Neural progenitor cell (in vitro differentiated cells): Measurements from ENCODE around the gene DDX60. TPM values are rescaled to one million over a fixed set of nuclear protein-coding genes. Genes with fewer than 3 reads are reported as not detected.
"Not testable (repeated sequence)": the region's sequence is repeated elsewhere in the genome, so short reads cannot be mapped to it uniquely, and the experiment has no call there.

Source experiments
- DNase-seq: peaks from one replicate; pipeline ENCODE4 v3.0.0-alpha.2; 2016; ENCODE audit warnings: low spot score
- H2AFZ ChIP-seq: fragments of 200-600 bp; sonication (generic); replicated peaks from 2 replicates; pipeline ENCODE4 v1.6.1; 2016; ENCODE audit warnings: antibody characterized with exemption
- H3F3A ChIP-seq: fragments of 200-600 bp; sonication (generic); 2 replicates; pipeline ENCODE4 v1.6.1; 2016; ENCODE audit warnings: antibody characterized with exemption, low read depth
- H3K27ac ChIP-seq: fragments of 200-600 bp; sonication (generic); 2 replicates; pipeline ENCODE4 v1.5.1; 2016; ENCODE audit warnings: mild to moderate bottlenecking
- H3K27me3 ChIP-seq: fragments of 200-600 bp; sonication (generic); 2 replicates; pipeline ENCODE4 v1.6.1; 2016; ENCODE audit warnings: mild to moderate bottlenecking, moderate library complexity
- H3K36me3 ChIP-seq: fragments of 200-600 bp; sonication (generic); 2 replicates; pipeline ENCODE4 v1.5.1; 2016
- H3K4me1 ChIP-seq: fragments of 200-600 bp; sonication (generic); 2 replicates; pipeline ENCODE4 v1.6.1; 2016; ENCODE audit warnings: mixed run types
- H3K4me2 ChIP-seq: fragments of 200-600 bp; sonication (generic); 2 replicates; pipeline ENCODE4 v1.6.1; 2016
- H3K4me3 ChIP-seq: fragments of 200-600 bp; sonication (generic); 2 replicates; pipeline ENCODE4 v1.5.1; 2016
- H3K79me2 ChIP-seq: fragments of 200-600 bp; sonication (generic); 2 replicates; pipeline ENCODE4 v1.6.1; 2016; ENCODE audit warnings: low read depth
- H3K9ac ChIP-seq: fragments of 200-600 bp; sonication (generic); 2 replicates; pipeline ENCODE4 v1.6.1; 2016
- H3K9me3 ChIP-seq: fragments of 200-600 bp; sonication (generic); 2 replicates; pipeline ENCODE4 v1.5.1; 2016; ENCODE audit warnings: low read depth
- H4K20me1 ChIP-seq: fragments of 200-600 bp; sonication (generic); 2 replicates; pipeline ENCODE4 v1.6.1; 2016; ENCODE audit warnings: low read depth
- H3K27ac Mint-ChIP-seq: 3 replicates; pipeline ENCODE4 v1.8.0; 2021; ENCODE audit warnings: mixed read lengths
- H3K27me3 Mint-ChIP-seq: 2 replicates; pipeline ENCODE4 v1.8.0; 2022; ENCODE audit warnings: low read depth, mild to moderate bottlenecking, inconsistent platforms, moderate library complexity, mixed read lengths; ENCODE audit not compliant: insufficient read depth
- H3K36me3 Mint-ChIP-seq: 3 replicates; pipeline ENCODE4 v1.8.0; 2021; ENCODE audit warnings: mixed read lengths
- H3K4me1 Mint-ChIP-seq: 3 replicates; pipeline ENCODE4 v1.8.0; 2021; ENCODE audit warnings: mixed read lengths
- H3K4me3 Mint-ChIP-seq: 3 replicates; pipeline ENCODE4 v1.8.0; 2021; ENCODE audit warnings: mild to moderate bottlenecking, moderate library complexity, mixed read lengths
- H3K9me3 Mint-ChIP-seq: 3 replicates; pipeline ENCODE4 v1.8.0; 2020; ENCODE audit warnings: mixed read lengths
- EZH2 ChIP-seq: fragments of 200-600 bp; sonication (generic); IDR thresholded peaks from 2 replicates; pipeline ENCODE4 v1.6.1; 2017; ENCODE audit warnings: antibody characterized with exemption, mild to moderate bottlenecking, moderate library complexity
- EZH2phosphoT487 ChIP-seq: fragments of 200-600 bp; sonication (generic); IDR thresholded peaks from 2 replicates; pipeline ENCODE4 v1.6.1; 2017; ENCODE audit warnings: antibody characterized with exemption
- total RNA-seq: library from RNA; depleted of rRNA; stranded (reverse); fragments of >200 nt; gene quantifications from 2 replicates; pipeline ENCODE4 v1.2.3, GENCODE V29; 2015; ENCODE audit warnings: low replicate concordance
- TF ChIP-seq, protein P1 (sequence below): fragments of 200-600 bp; sonication (generic); IDR thresholded peaks from 2 replicates; pipeline ENCODE4 v1.5.1; 2017; ENCODE audit warnings: antibody characterized with exemption, mild to moderate bottlenecking

Gene DDX60
- total RNA-seq, 1 donor from 2014 or later: 7.8 TPM

DNA sequence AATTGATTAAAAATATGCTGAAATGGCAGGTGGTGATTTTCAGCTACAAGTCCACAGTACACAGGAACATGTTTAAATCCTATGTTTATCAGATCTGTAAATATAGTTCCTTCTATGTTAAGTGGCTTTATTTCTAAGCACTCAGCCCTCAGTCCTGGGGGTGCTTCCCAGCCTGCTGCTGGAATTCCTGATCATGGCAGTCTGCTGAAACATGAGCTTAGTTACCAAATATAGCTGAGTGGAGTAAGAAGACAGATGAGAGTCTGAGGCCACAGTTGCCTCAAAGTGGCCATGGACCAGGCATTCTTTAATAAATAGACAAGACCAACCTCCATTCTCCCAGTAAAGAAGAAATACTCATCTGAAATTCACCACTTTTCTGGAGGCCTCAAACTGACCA lies 17.1 kb upstream of the DDX60 start:
- no peak overlapping the region for H3K4me3 ChIP-seq
- no peaks in the 10 kb centered on the region for H3K9me3 ChIP-seq
- no peaks in the 10 kb centered on the region for H3K36me3 ChIP-seq
- H3K9ac ChIP-seq: no peak overlapping the region
- H3K4me3 Mint-ChIP-seq: no peak overlapping the region
- H3K27me3 Mint-ChIP-seq: no peaks in the 10 kb centered on the region
- no peaks in the 10 kb centered on the region for H3K9me3 Mint-ChIP-seq
- TF ChIP-seq, protein P1, sequence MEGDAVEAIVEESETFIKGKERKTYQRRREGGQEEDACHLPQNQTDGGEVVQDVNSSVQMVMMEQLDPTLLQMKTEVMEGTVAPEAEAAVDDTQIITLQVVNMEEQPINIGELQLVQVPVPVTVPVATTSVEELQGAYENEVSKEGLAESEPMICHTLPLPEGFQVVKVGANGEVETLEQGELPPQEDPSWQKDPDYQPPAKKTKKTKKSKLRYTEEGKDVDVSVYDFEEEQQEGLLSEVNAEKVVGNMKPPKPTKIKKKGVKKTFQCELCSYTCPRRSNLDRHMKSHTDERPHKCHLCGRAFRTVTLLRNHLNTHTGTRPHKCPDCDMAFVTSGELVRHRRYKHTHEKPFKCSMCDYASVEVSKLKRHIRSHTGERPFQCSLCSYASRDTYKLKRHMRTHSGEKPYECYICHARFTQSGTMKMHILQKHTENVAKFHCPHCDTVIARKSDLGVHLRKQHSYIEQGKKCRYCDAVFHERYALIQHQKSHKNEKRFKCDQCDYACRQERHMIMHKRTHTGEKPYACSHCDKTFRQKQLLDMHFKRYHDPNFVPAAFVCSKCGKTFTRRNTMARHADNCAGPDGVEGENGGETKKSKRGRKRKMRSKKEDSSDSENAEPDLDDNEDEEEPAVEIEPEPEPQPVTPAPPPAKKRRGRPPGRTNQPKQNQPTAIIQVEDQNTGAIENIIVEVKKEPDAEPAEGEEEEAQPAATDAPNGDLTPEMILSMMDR: no peak
- no peak for TF ChIP-seq EZH2
- TF ChIP-seq EZH2phosphoT487: no peak
- no peaks in the 10 kb centered on the region for H3K4me1 ChIP-seq
- no peaks in the 10 kb centered on the region for H3K4me1 Mint-ChIP-seq
- no peaks in the 10 kb centered on the region for H3K79me2 ChIP-seq
- H3K36me3 Mint-ChIP-seq: no peaks in the 10 kb centered on the region
- H4K20me1 ChIP-seq: no peaks in the 10 kb centered on the region
- no peak for DNase-seq
- no peak overlapping the region for H2AFZ ChIP-seq
- no peak overlapping the region for H3K4me2 ChIP-seq
- no peaks in the 10 kb centered on the region for H3K27me3 ChIP-seq
- no peaks in the 10 kb centered on the region for H3F3A ChIP-seq
- no peak overlapping the region for H3K27ac ChIP-seq
- no peak overlapping the region for H3K27ac Mint-ChIP-seq

DNA sequence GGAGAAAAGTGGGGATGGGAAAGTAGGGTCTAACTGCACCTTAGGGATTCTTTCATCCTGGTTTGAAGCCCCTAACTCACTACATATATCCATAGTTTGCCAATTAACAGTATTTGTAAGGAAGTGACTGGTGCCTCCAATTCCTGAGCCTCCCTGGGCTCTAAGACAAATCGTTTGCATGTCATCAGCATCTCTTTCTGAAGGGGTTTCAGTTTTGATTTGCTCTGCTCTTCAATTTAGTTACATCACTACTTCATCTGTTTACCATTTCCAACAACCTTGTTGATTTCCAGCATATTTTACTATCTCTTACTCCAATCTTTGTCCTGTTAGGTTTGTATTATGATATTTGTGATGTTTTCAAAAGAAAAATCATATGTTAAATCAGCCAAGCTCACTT lies 15.5 kb upstream of the DDX60 start:
- Histone ChIP-seq H3K36me3 (no peaks in the 10 kb centered on the region), H3K9ac (no peak overlapping the region), H3K4me3 (no peak overlapping the region), H3K79me2 (no peaks in the 10 kb centered on the region), H3K4me2 (no peak overlapping the region), H4K20me1 (no peaks in the 10 kb centered on the region), H3K9me3 (no peaks in the 10 kb centered on the region), H3F3A (no peaks in the 10 kb centered on the region), H3K27ac (no peak overlapping the region), H3K4me1 (no peaks in the 10 kb centered on the region), H2AFZ (peak overlapping the region; percentile 52), H3K27me3 (no peaks in the 10 kb centered on the region)
- no peak for DNase-seq
- TF ChIP-seq, protein P1: no peak
- TF ChIP-seq EZH2phosphoT487 (no peak), EZH2 (no peak)
- Mint-ChIP-seq H3K27me3 (no peaks in the 10 kb centered on the region), H3K27ac (no peak overlapping the region), H3K9me3 (no peaks in the 10 kb centered on the region), H3K4me1 (no peaks in the 10 kb centered on the region), H3K4me3 (no peak overlapping the region), H3K36me3 (no peaks in the 10 kb centered on the region)

DNA sequence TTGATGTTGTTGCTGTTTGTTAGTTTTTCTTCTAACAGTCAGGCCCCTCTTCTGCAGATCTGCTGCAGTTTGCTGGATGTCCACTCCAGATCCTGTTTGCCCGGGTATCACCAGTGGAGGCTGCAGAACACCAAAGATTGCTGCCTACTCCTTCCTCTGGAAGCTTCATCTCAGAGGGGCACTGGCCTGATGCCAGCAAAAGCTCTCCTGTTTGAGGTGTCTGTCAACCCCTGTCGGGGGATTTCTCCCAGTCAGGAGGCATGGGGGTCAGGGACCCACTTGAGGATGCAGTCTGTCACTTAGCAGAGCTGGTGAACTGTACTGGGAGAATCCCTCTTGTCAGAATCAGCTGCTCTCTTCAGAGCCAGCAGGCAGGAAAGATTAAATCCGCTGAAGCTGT lies 12.0 kb upstream of the DDX60 start:
- H3K4me3 ChIP-seq, H3K27me3 Mint-ChIP-seq, H3K79me2 ChIP-seq, H3K36me3 ChIP-seq, H3K27me3 ChIP-seq, H3K9me3 ChIP-seq, H3K4me3 Mint-ChIP-seq, H2AFZ ChIP-seq, H3K27ac Mint-ChIP-seq, H4K20me1 ChIP-seq, H3K27ac ChIP-seq, DNase-seq, H3F3A ChIP-seq, H3K4me1 Mint-ChIP-seq, H3K9me3 Mint-ChIP-seq, H3K4me1 ChIP-seq, H3K36me3 Mint-ChIP-seq, H3K9ac ChIP-seq: not testable (repeated sequence)
- peak overlapping the region; percentile 6 for H3K4me2 ChIP-seq

DNA sequence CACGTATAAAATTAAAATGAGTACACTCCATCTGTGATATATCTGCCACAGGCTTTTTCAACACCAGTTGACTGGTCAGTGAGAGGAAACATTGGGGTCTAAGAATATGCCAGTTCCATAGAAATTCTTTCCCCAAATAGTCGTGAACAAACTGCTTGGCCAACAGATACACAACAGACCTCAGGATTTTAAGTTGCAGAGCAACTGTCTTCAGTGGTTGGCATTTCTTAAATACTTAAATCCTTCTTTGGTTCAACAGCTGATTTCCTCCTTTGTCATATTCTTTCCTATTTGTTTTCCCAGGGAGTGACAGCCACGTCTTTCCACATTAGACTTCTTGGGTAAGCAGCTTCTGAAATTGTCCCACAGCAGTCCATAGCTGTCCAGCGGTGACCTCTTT lies 7.0 kb upstream of the DDX60 start:
- no peak overlapping the region for H2AFZ ChIP-seq
- no peaks in the 10 kb centered on the region for H4K20me1 ChIP-seq
- no peak overlapping the region for H3K4me3 ChIP-seq
- H3K27me3 Mint-ChIP-seq: peaks cover 3% of the 10 kb centered on the region
- no peaks in the 10 kb centered on the region for H3K4me1 Mint-ChIP-seq
- H3K4me1 ChIP-seq: no peaks in the 10 kb centered on the region
- H3F3A ChIP-seq: no peaks in the 10 kb centered on the region
- DNase-seq: no peak
- H3K9me3 ChIP-seq: no peaks in the 10 kb centered on the region
- no peaks in the 10 kb centered on the region for H3K36me3 Mint-ChIP-seq
- no peak overlapping the region for H3K9ac ChIP-seq
- H3K79me2 ChIP-seq: no peaks in the 10 kb centered on the region
- no peak overlapping the region for H3K27ac ChIP-seq
- no peak overlapping the region for H3K4me3 Mint-ChIP-seq
- H3K4me2 ChIP-seq: no peak overlapping the region
- H3K36me3 ChIP-seq: no peaks in the 10 kb centered on the region
- TF ChIP-seq EZH2: no peak
- TF ChIP-seq EZH2phosphoT487: no peak
- TF ChIP-seq, protein P1: no peak
- H3K27me3 ChIP-seq: no peaks in the 10 kb centered on the region
- H3K9me3 Mint-ChIP-seq: peaks cover 6% of the 10 kb centered on the region
- no peak overlapping the region for H3K27ac Mint-ChIP-seq
